ENCODE measurements around the gene SORBS2.

GRCh38 chr4:185683896-185684295 is 128.1 kb downstream of the SORBS2 start:
- TF ChIP-seq CTCF (IDR thresholded peaks at IDR 0.05; ENCODE audit: poor library complexity, severe bottlenecking) (no peak), EP300 (conservative IDR thresholded peaks at IDR 0.05; ENCODE audit: poor library complexity, severe bottlenecking) (no peak), POLR2AphosphoS5 (IDR thresholded peaks at IDR 0.05) (no peak), TAF1 (IDR thresholded peaks at IDR 0.05; ENCODE audit: low read depth) (no peak), EZH2 (IDR thresholded peaks at IDR 0.05; ENCODE audit: borderline replicate concordance, insufficient read depth, low read length, poor library complexity, severe bottlenecking) (no peak), SMC3 (conservative IDR thresholded peaks at IDR 0.05; ENCODE audit: poor library complexity) (no peak), MXI1 (conservative IDR thresholded peaks at IDR 0.05; ENCODE audit: poor library complexity, severe bottlenecking) (no peak)
- TF ChIP-seq, protein P1, sequence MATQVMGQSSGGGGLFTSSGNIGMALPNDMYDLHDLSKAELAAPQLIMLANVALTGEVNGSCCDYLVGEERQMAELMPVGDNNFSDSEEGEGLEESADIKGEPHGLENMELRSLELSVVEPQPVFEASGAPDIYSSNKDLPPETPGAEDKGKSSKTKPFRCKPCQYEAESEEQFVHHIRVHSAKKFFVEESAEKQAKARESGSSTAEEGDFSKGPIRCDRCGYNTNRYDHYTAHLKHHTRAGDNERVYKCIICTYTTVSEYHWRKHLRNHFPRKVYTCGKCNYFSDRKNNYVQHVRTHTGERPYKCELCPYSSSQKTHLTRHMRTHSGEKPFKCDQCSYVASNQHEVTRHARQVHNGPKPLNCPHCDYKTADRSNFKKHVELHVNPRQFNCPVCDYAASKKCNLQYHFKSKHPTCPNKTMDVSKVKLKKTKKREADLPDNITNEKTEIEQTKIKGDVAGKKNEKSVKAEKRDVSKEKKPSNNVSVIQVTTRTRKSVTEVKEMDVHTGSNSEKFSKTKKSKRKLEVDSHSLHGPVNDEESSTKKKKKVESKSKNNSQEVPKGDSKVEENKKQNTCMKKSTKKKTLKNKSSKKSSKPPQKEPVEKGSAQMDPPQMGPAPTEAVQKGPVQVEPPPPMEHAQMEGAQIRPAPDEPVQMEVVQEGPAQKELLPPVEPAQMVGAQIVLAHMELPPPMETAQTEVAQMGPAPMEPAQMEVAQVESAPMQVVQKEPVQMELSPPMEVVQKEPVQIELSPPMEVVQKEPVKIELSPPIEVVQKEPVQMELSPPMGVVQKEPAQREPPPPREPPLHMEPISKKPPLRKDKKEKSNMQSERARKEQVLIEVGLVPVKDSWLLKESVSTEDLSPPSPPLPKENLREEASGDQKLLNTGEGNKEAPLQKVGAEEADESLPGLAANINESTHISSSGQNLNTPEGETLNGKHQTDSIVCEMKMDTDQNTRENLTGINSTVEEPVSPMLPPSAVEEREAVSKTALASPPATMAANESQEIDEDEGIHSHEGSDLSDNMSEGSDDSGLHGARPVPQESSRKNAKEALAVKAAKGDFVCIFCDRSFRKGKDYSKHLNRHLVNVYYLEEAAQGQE (IDR thresholded peaks at IDR 0.05; ENCODE audit: borderline replicate concordance) = no peak
